Vagina (tissue), 2 donors: ENCODE measurements around the gene SUCLA2. TPM values are rescaled to one million over a fixed set of nuclear protein-coding genes. Genes with fewer than 3 reads are reported as not detected.
"Not testable (repeated sequence)": the region's sequence is repeated elsewhere in the genome, so short reads cannot be mapped to it uniquely, and the experiment has no call there.

ENCODE experiments used
- DNase-seq, 2 donors: peaks; one replicate each; pipeline ENCODE4 v3.0.0-alpha.2; 2017; ENCODE audit errors: extremely low spot score in 2 of 2
- H3K27ac ChIP-seq: fragments of 200-600 bp; sonication (generic); one replicate; pipeline ENCODE4 v1.5.1; 2019
- H3K27me3 ChIP-seq: fragments of 200-600 bp; sonication (generic); one replicate; pipeline ENCODE4 v1.5.1; 2019
- H3K36me3 ChIP-seq, 2 donors: fragments of 200-600 bp; sonication (generic); one replicate each; pipeline ENCODE4 v1.5.1; 2017 to 2019
- H3K4me1 ChIP-seq: fragments of 200-600 bp; sonication (generic); one replicate; pipeline ENCODE4 v1.5.1; 2019
- H3K4me3 ChIP-seq, 2 donors: fragments of 200-600 bp; sonication (generic); 1 replicate in 1 of 2; 2 replicates in 1 of 2; pipeline ENCODE4 v1.5.1; 2016 to 2019
- H3K9me3 ChIP-seq: fragments of 200-600 bp; sonication (generic); one replicate; pipeline ENCODE4 v1.5.1; 2019
- POLR2A ChIP-seq, 2 donors: fragments of 450-650 bp; IDR thresholded peaks; one replicate each; pipeline ENCODE4 v1.6.1; 2017; ENCODE audit warnings: antibody characterized with exemption in 2 of 2, mild to moderate bottlenecking in 2 of 2, moderate library complexity in 2 of 2
- POLR2AphosphoS5 ChIP-seq, 2 donors: sonication (generic); formaldehyde crosslinking; IDR thresholded peaks; one replicate each; pipeline ENCODE4 v1.9.0; 2017; ENCODE audit warnings: antibody characterized with exemption in 2 of 2, mild to moderate bottlenecking in 2 of 2, low read depth in 1 of 2; ENCODE audit not compliant: insufficient read depth in 1 of 2
- intact Hi-C: fragments of 100-400 bp; cut with DNase I; formaldehyde crosslinking; loops from one replicate; pipeline ENCODE4 v1.15.1; 2023
- total RNA-seq: library from RNA; depleted of rRNA; stranded (reverse); fragments of >200 nt; gene quantifications from one replicate; pipeline ENCODE4 v1.2.3, GENCODE V29; 2016
- TF ChIP-seq, protein P1 (sequence below), 3 experiments: fragments of 450-650 bp in 2 of 3; fragments of 200-600 bp in 1 of 3; sonication (generic) in 1 of 3; IDR thresholded peaks; one replicate each; pipeline ENCODE4 v1.5.1; 2017 to 2019; ENCODE audit warnings: antibody characterized with exemption in 3 of 3, mild to moderate bottlenecking in 2 of 3, moderate library complexity in 2 of 3

Gene SUCLA2
- total RNA-seq, 1 donor from 2014 or later: 51.1 TPM

DNA sequence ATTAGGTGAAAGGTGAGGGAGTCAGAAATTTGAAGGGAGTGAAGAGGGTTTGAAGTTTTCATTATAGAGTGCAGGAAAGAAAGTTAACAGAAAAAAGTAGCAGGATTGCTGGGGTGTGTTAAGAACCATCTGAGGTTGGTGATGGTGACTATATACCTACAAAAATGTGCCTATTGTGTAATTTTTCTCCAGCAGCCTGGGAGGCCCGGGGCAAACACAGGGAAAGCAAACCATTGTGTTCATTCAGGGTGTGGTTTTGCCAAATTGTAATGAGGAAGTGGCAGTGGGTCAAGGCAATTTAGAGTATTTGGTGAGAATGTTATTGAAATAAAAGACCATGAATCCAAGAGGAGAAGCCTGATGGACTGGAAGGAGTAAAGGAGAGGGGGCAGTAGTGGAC is 8.2 kb upstream of the SUCLA2 start:
- peak in 1 of 2 donors; percentile 58 for TF ChIP-seq POLR2AphosphoS5 (IDR thresholded peaks at IDR 0.05; ENCODE audit: insufficient read depth in 1 of 2, low read depth in 1 of 2)
- TF ChIP-seq, protein P1, sequence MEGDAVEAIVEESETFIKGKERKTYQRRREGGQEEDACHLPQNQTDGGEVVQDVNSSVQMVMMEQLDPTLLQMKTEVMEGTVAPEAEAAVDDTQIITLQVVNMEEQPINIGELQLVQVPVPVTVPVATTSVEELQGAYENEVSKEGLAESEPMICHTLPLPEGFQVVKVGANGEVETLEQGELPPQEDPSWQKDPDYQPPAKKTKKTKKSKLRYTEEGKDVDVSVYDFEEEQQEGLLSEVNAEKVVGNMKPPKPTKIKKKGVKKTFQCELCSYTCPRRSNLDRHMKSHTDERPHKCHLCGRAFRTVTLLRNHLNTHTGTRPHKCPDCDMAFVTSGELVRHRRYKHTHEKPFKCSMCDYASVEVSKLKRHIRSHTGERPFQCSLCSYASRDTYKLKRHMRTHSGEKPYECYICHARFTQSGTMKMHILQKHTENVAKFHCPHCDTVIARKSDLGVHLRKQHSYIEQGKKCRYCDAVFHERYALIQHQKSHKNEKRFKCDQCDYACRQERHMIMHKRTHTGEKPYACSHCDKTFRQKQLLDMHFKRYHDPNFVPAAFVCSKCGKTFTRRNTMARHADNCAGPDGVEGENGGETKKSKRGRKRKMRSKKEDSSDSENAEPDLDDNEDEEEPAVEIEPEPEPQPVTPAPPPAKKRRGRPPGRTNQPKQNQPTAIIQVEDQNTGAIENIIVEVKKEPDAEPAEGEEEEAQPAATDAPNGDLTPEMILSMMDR (IDR thresholded peaks at IDR 0.05): no peak
- Histone ChIP-seq H3K9me3 (no peaks in the 10 kb centered on the region), H3K27ac (no peak overlapping the region), H3K4me1 (no peaks in the 10 kb centered on the region), H3K27me3 (no peaks in the 10 kb centered on the region), H3K36me3 (no peaks in the 10 kb centered on the region), H3K4me3 (no peak overlapping the region)
- DNase-seq: no peak
- intact Hi-C loops: no loop called here

DNA sequence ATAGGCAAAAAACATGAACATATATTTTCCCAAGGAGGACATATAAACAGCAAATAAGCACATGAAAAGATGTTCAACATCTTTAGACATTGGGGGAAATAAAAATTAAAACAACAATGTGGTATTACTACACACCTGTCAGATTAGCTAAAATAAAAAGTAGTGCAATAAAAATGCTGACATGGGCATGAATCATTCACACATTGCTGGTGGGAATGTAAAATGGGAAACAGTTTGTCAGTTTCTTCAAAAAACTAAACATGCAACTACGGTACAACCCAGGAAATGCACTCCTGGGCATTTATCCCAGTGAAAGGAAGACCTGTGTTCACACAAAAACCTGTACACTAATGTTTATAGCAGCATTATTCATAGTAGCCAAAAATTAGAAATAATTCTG is 5.3 kb upstream of the SUCLA2 start:
- TF ChIP-seq, protein P1 (IDR thresholded peaks at IDR 0.05): no peak
- no peak for TF ChIP-seq POLR2AphosphoS5 (IDR thresholded peaks at IDR 0.05; ENCODE audit: insufficient read depth in 1 of 2, low read depth in 1 of 2)
- TF ChIP-seq POLR2A (IDR thresholded peaks at IDR 0.05): no peak
- no peak overlapping the region for H3K4me3 ChIP-seq
- no peak for DNase-seq
- no peaks in the 10 kb centered on the region for H3K27me3 ChIP-seq
- no peaks in the 10 kb centered on the region for H3K36me3 ChIP-seq
- intact Hi-C loops: no loop called here
- no peaks in the 10 kb centered on the region for H3K9me3 ChIP-seq
- H3K27ac ChIP-seq: no peak overlapping the region
- H3K4me1 ChIP-seq: no peaks in the 10 kb centered on the region

DNA sequence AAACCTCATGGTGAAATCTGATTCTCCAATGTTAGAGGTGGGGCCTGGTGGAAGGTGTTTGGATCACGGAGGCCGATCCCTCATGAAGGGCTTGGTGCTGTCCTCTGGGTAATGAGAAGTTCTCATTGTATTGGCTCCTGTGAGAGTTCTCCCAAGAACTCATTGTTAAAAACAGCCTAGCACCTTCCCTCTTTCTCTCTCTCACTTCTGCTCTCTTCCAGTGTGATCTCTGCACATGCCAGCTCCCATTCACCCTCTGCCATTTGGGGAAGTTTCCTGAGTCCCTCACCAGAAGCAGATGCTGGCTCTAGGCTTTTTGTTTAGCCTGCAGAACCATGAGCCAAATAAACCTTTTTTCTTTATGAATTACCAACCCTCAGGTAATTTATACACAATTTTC is 3.1 kb upstream of the SUCLA2 start:
- Histone ChIP-seq H3K27me3 (no peaks in the 10 kb centered on the region), H3K4me1 (peaks cover 13% of the 10 kb centered on the region), H3K36me3 (no peaks in the 10 kb centered on the region), H3K9me3 (no peaks in the 10 kb centered on the region), H3K27ac (no peak overlapping the region), H3K4me3 (no peak overlapping the region)
- intact Hi-C loops: no loop called here
- no peak for DNase-seq
- TF ChIP-seq POLR2AphosphoS5 (IDR thresholded peaks at IDR 0.05; ENCODE audit: insufficient read depth in 1 of 2, low read depth in 1 of 2) (no peak), POLR2A (IDR thresholded peaks at IDR 0.05) (no peak)
- TF ChIP-seq, protein P1 (IDR thresholded peaks at IDR 0.05): no peak

DNA sequence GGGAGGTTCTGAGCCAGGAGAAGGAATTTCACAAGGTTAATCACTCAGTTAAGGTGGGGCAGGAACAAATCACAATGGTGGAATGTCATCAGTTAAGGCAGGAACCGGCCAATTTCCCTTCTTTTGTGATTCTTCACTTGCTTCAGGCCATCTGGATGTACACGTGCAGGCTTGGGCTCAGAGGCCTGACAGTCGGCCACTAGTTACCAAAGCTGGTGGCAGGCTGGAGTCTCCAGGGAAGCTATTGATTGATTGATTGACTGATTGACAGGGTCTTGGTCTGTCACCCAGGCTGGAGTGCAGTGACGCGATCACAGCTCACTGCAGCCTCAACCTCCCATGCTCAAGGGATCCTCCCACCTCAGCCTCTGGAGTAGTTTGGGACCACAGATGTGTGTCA is 926 bp upstream of the SUCLA2 start:
- H3K4me1 ChIP-seq: peaks cover 24% of the 10 kb centered on the region
- H3K9me3 ChIP-seq, H3K27me3 ChIP-seq, intact Hi-C loops, DNase-seq, H3K36me3 ChIP-seq: not testable (repeated sequence)
- peak overlapping the region; percentile 65 to 70 for H3K4me3 ChIP-seq
- H3K27ac ChIP-seq: peak overlapping the region; percentile 82

DNA sequence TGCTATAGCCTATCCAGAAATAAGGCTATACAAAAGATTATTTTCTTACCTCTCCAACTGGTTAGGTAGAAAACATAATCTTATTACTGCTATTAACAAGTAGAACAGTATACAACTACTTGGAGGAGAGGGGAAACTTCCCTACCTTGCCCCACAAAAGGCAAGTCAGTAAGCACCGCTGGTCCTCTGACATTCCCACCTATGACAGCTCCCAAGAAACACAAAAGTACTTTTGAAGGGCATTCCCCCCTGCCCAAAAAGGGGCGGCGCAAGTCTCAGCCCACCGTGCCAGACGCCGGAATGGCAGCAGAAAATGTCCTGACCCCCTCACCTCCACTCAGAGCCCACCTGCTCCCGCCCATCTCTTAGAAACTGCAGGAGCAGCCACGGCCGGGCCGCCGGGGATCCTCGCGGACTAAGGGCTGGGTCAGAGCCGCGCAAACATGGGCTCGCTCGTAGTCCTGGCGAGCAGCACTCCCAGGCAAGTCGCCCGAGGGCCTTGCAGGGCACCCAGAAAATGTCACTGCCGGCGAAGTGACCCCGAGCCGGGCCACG is 437 bp downstream of the SUCLA2 start:
- Histone ChIP-seq H3K27me3 (no peaks in the 10 kb centered on the region), H3K9me3 (no peaks in the 10 kb centered on the region), H3K36me3 (no peaks in the 10 kb centered on the region), H3K4me1 (peaks cover 24% of the 10 kb centered on the region), H3K4me3 (peak overlapping the region; percentile 65 to 70), H3K27ac (peak overlapping the region; percentile 82)
- DNase-seq: no peak
- TF ChIP-seq, protein P1 (IDR thresholded peaks at IDR 0.05): no peak
- TF ChIP-seq POLR2A (IDR thresholded peaks at IDR 0.05) (no peak), POLR2AphosphoS5 (IDR thresholded peaks at IDR 0.05; ENCODE audit: insufficient read depth in 1 of 2, low read depth in 1 of 2) (no peak)
- intact Hi-C loops: no loop called here
